ENCODE data around the gene TMEM259.

DNA sequence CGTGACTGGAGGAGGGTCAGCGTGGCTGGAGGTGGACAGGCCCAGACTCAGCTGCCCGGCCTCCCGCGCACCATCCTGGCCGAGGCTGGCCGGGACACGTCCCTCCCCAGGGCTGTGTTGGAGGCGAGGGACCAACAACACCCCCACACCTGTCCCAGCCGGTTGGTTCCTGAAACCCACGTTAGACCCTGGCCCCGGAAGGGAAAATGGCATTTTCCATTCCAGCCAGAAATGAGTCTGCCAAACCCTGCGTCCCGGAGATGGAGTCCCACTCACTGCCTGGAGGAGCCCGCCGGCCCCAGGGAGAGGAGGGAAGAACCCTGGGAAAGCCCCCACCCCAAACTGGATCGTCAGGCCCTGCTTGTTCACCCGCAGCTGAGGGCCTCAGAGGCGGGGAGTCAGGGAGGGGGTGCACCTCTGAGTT is 41.6 kb downstream of the TMEM259 start:
- TF ChIP-seq CENPT (CRISPR knock-in tag; IDR thresholded peaks at IDR 0.05; ENCODE audit: low read depth) (no peak), ZNF274 (CRISPR knock-in tag; IDR thresholded peaks at IDR 0.05) (no peak), PHF21A (CRISPR knock-in tag; IDR thresholded peaks at IDR 0.05) (no peak), ZNF256 (CRISPR knock-in tag; conservative IDR thresholded peaks at IDR 0.05) (no peak), ARNT (IDR thresholded peaks at IDR 0.05) (no peak), POLR2AphosphoS5 (IDR thresholded peaks at IDR 0.05; ENCODE audit: low read depth, low read length) (no peak), POLR2A (IDR thresholded peaks at IDR 0.05; ENCODE audit: insufficient read depth in 1 of 2, low read depth in 2 of 2, low read length in 2 of 2) (no peak), ZNF484 (CRISPR knock-in tag; IDR thresholded peaks at IDR 0.05; ENCODE audit: borderline replicate concordance, low read depth) (no peak)
- TF ChIP-seq, protein P1, sequence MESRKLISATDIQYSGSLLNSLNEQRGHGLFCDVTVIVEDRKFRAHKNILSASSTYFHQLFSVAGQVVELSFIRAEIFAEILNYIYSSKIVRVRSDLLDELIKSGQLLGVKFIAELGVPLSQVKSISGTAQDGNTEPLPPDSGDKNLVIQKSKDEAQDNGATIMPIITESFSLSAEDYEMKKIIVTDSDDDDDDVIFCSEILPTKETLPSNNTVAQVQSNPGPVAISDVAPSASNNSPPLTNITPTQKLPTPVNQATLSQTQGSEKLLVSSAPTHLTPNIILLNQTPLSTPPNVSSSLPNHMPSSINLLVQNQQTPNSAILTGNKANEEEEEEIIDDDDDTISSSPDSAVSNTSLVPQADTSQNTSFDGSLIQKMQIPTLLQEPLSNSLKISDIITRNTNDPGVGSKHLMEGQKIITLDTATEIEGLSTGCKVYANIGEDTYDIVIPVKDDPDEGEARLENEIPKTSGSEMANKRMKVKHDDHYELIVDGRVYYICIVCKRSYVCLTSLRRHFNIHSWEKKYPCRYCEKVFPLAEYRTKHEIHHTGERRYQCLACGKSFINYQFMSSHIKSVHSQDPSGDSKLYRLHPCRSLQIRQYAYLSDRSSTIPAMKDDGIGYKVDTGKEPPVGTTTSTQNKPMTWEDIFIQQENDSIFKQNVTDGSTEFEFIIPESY (CRISPR knock-in tag; IDR thresholded peaks at IDR 0.05), result no peak
- TF ChIP-seq, protein P2, sequence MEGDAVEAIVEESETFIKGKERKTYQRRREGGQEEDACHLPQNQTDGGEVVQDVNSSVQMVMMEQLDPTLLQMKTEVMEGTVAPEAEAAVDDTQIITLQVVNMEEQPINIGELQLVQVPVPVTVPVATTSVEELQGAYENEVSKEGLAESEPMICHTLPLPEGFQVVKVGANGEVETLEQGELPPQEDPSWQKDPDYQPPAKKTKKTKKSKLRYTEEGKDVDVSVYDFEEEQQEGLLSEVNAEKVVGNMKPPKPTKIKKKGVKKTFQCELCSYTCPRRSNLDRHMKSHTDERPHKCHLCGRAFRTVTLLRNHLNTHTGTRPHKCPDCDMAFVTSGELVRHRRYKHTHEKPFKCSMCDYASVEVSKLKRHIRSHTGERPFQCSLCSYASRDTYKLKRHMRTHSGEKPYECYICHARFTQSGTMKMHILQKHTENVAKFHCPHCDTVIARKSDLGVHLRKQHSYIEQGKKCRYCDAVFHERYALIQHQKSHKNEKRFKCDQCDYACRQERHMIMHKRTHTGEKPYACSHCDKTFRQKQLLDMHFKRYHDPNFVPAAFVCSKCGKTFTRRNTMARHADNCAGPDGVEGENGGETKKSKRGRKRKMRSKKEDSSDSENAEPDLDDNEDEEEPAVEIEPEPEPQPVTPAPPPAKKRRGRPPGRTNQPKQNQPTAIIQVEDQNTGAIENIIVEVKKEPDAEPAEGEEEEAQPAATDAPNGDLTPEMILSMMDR (CRISPR knock-in tag; IDR thresholded peaks at IDR 0.05), result no peak

All from HepG2 (cell line).